HG02884 (cell line): ENCODE measurements around the gene GRID1.

Experiments used
- ATAC-seq: cut with Tn5 transposase; IDR thresholded peaks from one replicate; pipeline ENCODE4 v1.9.1; 2021; ENCODE audit warnings: mild to moderate bottlenecking, moderate library complexity; ENCODE audit not compliant: unreplicated experiment

The GRID1 gene

DNA sequence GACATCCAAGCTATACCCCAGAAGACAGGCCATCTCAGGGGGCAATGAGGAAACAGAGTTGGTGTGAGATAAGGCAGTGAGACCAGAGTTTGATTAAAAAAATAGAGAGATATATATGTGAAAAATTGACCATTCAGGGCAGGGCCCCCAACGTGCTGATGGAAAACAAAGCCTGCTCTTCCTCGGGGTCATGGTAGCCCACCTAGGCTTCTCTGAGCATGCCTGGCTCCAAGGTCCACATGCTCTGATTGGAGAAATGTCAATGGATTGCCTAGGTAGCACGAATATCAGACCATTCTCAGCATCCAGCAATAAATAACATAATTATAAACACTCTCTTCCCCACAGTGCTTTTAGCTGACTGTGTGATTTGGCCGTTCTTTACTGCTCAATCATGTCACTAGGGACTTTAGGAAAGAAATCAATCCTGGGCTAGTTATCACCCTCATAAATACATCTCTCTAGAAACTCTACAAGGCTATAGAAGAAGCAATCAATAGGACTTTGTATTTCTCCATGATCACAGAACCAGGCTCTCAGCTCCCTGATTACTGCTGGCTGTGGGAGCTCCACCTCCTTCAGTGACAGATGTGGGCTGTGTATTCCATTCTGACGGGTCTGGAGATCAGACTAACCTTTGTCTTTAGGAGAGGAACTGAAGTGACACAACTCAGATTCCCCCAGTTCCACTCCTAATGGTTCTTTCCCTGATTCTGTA is 766.4 kb downstream of the GRID1 start:
- ATAC-seq: no peak

DNA sequence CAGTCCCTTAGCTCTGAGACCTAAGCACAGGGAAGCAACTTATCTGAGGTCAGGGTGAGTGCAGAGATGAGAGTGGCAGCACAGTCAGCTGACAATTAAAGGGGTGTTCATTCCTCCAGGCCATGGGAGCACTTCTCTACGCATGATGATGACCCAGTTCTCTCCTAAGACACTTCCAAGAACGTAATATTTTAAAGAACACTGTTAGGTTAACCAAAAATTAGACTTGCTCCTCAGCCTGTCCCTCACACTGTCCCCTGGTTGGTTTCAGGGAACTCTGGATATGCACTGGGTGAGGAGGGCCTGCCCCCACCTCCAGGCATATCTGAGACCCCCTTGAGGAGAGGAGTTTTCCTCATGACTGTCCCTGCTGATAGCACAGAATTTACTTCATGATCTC is 767.5 kb downstream of the GRID1 start:
- ATAC-seq: no peak

DNA sequence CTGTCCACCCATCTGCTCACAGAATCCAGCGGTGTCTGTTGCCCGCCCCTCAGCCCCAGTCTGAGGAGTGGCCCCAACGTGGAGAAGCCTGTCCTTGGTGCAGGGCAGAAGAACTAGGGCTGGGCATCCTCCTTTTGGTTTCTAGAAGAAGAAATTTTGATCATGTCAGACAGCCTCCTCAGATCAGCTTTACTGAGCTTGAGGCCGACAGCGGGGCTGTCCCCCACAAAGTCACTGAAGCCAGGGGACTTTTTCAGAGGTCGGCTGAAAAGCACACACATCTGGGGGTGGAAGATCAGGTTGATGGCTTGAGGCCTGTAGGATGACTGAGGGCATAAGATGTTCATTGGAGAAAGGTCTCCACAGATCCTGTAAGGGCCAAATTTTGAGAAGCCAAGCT is 767.9 kb downstream of the GRID1 start:
- ATAC-seq: no peak

DNA sequence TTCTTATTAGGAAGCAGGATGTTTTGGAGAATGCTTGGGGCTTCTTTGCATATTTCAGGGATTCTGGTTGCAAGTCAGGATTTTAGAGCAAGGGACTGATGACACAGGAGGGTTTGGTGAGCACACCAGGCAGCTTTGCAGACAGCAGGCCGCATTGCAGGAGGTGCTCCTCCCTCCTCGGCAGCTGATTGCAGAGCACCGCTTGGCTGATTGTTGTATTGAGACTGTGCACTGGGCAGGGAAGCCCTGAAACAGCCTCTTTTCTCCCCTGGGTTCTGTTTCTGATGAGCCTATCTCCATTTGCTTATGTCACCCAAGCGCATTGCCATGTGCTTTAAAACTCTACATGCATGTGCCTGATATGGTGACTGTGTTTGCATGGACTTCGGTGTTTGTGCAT is 769.6 kb downstream of the GRID1 start:
- no peak for ATAC-seq

DNA sequence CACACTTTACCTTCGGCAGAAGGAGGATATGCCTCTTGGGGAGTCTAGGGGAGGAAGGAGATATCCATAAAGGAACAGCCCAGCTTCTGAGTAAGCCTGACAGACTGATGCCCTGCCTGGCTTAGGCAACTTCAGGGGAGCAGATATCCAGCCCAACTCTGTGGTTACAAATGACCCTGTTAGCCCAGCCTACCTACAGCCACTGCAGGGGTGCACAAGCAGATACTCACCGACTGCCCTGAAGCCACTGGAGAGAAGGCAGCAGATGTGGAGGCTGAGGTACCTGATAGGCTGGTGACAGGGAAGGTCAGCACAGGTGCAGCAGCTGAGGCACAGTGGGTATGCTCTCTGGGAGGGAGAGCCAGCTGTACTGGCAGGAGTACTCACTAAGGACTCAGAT is 770.2 kb downstream of the GRID1 start:
- no peak for ATAC-seq

DNA sequence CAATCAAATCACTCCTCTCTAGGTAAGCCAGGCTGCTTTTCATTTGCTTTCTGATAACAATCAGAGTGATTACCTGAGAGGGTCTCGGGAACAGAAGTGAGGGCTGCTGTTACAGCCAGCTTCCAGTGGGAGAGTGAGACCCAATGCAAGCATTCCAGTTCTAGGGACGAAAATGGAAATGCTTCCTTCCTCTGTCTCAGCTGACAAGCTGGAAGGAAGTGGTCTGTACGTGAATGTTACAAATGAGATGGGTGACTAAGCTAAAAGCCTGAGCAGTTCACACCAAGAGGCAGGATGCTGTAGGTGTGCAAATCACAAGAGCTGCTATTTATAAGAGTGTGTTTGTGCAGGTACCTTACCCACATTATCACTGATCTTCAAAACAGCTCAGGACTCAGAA is 772.4 kb downstream of the GRID1 start:
- no peak for ATAC-seq

DNA sequence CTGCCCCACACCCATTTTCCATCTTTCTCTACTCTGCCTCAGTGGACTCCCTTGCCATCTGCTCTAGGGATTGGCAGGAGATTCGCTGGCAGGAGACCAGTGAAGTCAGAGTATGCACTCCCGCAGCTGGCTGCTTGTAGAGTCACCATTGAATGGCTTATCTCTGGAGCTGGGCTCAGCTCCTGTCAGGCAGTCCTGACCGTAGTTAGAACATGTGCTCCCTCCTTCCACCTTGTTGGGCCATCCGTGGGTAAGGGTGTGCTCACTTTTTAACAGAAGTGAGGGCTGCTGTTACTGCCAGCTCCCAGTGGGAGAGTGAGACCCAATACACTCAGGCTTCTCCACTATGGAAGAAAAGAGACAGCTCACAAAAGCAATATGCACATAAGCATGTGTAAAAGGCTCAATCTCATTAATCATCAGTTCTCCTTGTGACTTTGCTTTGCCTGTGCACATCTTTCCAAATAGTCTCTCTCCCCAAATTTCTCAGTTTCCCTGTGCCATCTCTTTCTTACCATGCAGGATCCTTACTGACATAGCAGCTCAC is 773.3 kb downstream of the GRID1 start:
- no peak for ATAC-seq

DNA sequence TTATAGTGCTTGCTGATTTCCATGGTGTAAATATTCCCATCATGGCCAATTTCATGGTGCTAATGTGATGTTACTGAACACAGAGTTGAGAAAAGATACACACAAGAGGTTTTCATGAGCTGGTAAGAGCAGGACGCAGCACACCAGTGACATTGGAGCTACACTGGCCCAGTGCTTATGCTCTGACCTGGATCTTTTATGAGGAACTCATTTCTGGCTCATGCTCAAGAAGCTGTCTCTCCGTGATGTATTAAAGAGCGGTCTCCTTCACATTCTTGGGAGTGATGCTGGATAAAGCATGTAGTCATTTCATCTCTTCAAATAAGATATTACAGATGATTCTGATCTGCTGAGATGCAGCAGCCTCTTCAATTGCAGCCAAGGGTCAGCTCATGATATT is 785.2 kb downstream of the GRID1 start:
- no peak for ATAC-seq

DNA sequence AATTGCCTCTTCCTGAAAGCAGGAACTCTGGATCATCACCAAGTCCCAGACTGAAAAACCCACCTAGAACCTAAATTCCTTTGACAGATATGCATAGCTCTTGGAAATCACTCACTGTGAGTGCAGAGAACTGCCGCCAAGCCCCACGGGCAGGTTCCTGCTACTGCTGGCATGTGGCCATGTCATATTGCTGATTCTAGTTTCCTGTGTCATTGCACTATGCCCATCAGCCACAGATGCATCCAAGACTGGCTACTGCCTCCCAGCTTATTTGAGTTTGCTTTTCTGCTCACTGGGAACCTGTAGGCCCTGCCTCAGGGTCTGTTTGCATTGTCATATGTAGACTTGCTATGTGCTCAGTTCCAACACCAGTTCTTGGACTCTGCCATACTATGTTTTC is 786.0 kb downstream of the GRID1 start:
- no peak for ATAC-seq

DNA sequence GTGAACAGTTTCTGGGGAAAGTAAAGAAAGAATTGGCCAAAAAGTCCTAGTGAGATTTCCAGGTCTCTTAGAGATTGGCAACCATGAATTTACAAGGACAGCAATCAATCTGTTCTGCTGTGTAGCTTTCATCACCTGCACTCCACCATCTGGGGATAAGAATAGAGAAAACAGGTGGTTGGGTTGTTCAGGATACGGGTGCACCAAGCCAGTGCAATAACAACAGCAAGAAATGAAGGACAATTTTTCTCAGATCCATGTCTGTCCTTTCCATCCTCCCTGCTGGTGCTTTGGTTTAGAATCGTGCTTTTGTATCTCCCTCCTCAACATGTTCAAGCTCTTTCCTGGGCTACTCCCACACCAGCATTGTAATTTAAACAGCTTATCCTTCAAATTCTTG is 787.7 kb downstream of the GRID1 start:
- ATAC-seq: no peak

DNA sequence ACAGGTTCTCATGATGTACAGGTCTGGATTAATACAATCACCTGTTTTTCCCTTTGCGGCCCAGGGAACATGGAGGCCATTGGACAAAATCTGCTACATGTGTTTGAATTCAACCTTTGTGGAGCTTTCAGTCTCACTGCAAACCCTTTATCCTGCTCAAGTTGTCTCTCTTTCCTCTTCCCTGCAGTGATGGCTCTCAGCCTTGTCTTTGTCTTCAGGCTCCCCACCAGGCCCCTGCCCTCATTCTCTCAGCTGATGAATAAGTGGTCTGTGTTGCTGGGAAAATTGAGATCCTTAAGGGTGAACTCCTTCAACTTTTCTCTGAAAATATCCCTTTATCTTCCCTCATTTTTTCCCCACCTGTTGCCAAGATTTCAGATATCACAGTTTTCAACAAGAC is 791.2 kb downstream of the GRID1 start:
- ATAC-seq: no peak

DNA sequence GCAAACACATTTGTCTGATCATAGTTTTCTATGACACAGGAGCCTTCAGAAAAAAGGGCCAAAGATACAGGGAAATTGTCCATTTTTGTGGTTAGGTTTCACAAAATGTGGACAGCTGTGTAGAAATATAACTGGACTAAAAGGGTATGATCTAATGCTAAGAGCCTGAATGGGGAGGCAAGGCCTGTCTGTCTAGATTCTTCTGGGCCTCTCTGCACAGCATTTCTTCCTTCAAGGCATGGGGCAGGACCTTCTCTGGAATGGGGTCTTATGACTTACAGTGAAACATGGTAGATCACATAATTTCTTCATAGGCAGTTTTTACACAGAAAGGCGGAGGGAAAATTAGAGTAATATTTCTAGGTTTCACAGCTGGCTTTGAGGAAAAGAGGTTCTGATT is 795.7 kb downstream of the GRID1 start:
- no peak for ATAC-seq

DNA sequence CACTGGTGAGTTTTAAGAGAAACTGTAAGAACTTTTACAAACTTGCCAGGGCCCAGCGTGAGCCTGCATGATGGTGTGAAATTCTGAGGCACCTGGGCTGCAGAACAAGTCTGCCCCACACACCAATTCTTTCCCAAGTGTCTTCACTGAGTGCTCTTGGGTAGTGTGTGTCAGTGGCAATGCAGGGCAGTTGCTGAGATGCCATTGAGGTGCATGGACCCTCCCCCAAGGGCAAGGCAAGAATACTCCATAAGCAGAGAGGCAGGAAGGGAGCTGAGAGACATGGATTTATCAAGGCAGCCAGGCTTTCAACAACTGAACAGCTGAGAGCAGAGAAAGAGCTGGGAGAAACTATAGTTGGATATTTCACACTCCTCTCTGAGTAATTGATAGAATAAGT is 801.2 kb downstream of the GRID1 start:
- ATAC-seq: no peak

DNA sequence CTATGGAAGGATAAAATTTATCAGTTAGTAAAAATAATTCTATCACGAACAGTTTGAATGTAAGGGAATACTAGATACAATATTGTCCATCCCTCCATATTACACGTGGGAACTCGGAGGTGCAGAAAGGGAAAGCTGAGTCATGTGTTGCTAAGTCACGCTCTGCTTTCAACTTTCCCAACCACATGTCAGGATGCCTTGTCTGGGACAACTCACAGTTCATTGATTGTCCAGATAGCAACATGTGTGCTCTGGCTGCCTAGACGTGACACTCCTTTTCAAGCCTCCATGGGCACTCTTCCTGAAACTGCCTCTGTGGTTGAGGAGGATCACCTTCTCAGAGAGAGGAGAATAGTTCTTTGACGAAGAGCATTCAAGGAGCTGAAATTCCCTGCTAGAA is 808.1 kb downstream of the GRID1 start:
- ATAC-seq: no peak

DNA sequence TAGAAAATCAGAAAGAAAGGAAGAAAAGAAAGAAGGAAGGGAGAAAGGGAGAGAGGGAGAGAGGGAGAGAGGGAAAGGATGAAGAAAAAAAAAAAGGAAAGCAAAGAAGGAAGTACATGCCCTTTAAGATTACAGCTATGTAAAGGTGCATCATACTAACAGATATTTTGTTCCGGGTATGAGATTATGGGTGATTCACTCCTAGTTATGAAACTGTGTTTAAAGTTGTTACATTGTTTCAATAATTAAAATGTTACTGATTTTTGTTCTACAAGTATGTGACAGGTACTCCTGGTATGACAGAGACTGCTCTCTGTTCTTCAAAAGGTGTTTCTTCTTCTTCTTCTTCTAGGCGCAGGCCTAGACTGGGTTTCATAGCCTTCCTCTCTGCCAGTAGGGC is 808.9 kb downstream of the GRID1 start:
- no peak for ATAC-seq

DNA sequence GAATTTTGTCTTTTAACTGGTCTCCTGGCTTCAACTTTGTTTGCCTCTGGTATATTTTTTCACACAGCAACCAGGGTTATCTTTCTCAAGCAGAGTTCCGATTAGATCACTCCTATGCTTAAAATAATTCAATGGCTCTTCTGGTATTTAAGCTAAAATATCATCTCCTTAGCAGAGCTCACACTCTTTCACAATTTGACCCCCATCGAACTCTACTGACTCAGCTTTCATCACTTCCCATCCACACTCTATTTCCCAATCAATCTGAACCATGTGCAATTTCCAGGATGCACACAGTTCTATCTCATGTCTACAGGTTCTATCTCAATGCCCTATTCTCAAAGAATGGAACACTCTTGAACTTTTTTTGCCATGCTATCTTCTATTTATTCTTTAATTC is 809.5 kb downstream of the GRID1 start:
- no peak for ATAC-seq
